LNCaP clone FGC (cell line): ENCODE measurements around the gene SUN2.

Experiments
- DNase-seq: peaks from one replicate; pipeline ENCODE4 v3.0.0-alpha.2; 2011; ENCODE audit warnings: low read depth
- H3K4me3 ChIP-seq: 2 replicates; pipeline ENCODE4 v1.5.1; 2011; ENCODE audit warnings: mild to moderate bottlenecking, low read depth, low read length, control low read depth
- TF ChIP-seq, protein P1 (sequence below): IDR thresholded peaks from 2 replicates; pipeline ENCODE4 v1.5.1; 2012; ENCODE audit warnings: mild to moderate bottlenecking; ENCODE audit not compliant: control insufficient read depth, insufficient read depth; ENCODE audit errors: extremely low read depth

SUN2 gene

GRCh38 chr22:38735465-38736256 lies 20.1 kb downstream of the SUN2 start:
- no peak for DNase-seq
- TF ChIP-seq, protein P1, sequence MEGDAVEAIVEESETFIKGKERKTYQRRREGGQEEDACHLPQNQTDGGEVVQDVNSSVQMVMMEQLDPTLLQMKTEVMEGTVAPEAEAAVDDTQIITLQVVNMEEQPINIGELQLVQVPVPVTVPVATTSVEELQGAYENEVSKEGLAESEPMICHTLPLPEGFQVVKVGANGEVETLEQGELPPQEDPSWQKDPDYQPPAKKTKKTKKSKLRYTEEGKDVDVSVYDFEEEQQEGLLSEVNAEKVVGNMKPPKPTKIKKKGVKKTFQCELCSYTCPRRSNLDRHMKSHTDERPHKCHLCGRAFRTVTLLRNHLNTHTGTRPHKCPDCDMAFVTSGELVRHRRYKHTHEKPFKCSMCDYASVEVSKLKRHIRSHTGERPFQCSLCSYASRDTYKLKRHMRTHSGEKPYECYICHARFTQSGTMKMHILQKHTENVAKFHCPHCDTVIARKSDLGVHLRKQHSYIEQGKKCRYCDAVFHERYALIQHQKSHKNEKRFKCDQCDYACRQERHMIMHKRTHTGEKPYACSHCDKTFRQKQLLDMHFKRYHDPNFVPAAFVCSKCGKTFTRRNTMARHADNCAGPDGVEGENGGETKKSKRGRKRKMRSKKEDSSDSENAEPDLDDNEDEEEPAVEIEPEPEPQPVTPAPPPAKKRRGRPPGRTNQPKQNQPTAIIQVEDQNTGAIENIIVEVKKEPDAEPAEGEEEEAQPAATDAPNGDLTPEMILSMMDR: no peak
- H3K4me3 ChIP-seq: no peak overlapping the region

- H3K4me3 ChIP-seq: no peak overlapping the region
- DNase-seq: no peak
- TF ChIP-seq, protein P1: no peak
Measured at GRCh38 chr22:38735126-38735464, 20.7 kb downstream of the SUN2 start.

GRCh38 chr22:38734421-38735100 lies 21.2 kb downstream of the SUN2 start:
- TF ChIP-seq, protein P1: no peak
- H3K4me3 ChIP-seq: no peak overlapping the region
- DNase-seq: no peak

GRCh38 chr22:38733724-38734381 lies 21.9 kb downstream of the SUN2 start:
- DNase-seq: peak; percentile 67
- TF ChIP-seq, protein P1: no peak
- no peak overlapping the region for H3K4me3 ChIP-seq

GRCh38 chr22:38733329-38733723 lies 22.5 kb downstream of the SUN2 start:
- no peak overlapping the region for H3K4me3 ChIP-seq
- TF ChIP-seq, protein P1: peak; percentile 42
- no peak for DNase-seq

DNA sequence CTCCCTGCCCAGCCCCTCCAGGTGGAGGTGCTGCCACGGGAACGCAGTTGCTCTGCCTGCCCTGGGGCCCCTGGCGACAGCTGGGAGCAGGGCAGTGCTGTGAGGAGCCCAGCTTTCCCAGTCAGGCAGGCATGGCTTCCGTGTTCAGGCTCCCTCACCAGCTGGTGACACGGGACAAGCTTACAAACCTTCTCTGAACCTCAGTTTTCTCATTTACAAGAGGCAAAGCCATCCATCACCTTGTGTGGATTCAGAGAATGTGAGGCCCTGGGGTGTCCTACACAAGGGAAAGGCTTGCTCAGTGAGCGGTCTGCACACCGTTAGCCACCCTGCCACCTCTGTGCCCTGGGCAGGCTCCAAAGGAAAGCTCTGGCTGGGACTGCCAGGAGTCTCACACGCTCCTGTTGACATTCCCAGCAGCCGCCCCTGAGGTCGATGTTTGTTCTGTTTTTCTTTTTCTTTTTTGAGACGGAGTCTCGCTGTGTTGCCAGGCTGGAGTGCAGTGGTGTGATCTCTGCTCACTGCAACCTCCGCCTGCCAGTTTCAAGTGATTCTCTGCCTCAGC lies 23.5 kb downstream of the SUN2 start:
- peak; percentile 50 for DNase-seq
- H3K4me3 ChIP-seq: no peak overlapping the region
- TF ChIP-seq, protein P1: 0 out of 2 replicates have a peak, but pooled peaks have one; percentile 19
